ENCODE results near the gene ROBO2. TPM values are rescaled to one million over a fixed set of nuclear protein-coding genes. Genes with fewer than 3 reads are reported as not detected.

The ROBO2 gene
- total RNA-seq, 1 experiment from 2014 or later, result not detected

GRCh38 chr3:77093101-77093500 is 53.2 kb downstream of the ROBO2 start (continued):
- TF ChIP-seq CTCF (IDR thresholded peaks at IDR 0.05 in 2 of 3, conservative IDR thresholded peaks at IDR 0.05 in 1 of 3; ENCODE audit: borderline replicate concordance in 1 of 3, insufficient read depth in 1 of 3, low read depth in 2 of 3, low read length in 2 of 3) (no peak), YY1 (IDR thresholded peaks at IDR 0.05; ENCODE audit: extremely low read depth, insufficient replicate concordance, low read depth, low read length) (no peak), EZH2 (IDR thresholded peaks at IDR 0.05) (no peak), POLR2AphosphoS5 (IDR thresholded peaks at IDR 0.05; ENCODE audit: low read depth, low read length) (no peak), SIN3A (IDR thresholded peaks at IDR 0.05; ENCODE audit: low read depth) (no peak), CEBPB (IDR thresholded peaks at IDR 0.05; ENCODE audit: low read depth) (no peak)

- no peaks in the 10 kb centered on the region for H3K4me1 ChIP-seq (ENCODE audit: control insufficient read depth in 1 of 2, insufficient read depth in 2 of 2, low read length in 2 of 2)
- no peaks in the 10 kb centered on the region for H3K9me2 ChIP-seq (ENCODE audit: insufficient read depth)
- ChIA-PET POLR2A (no interaction called here), CTCF (no interaction called here), RAD21 (ENCODE audit: low non-redundant PET in 1 of 2, low total read pairs in 2 of 2, uncharacterized antibody in 2 of 2, unreplicated experiment in 2 of 2) (no interaction called here)
- no peaks in the 10 kb centered on the region for H4K20me1 ChIP-seq (ENCODE audit: insufficient read depth)
- H3K4me3 ChIP-seq (replicated peaks in 1 of 2; ENCODE audit: low read depth in 1 of 2, low read length in 2 of 2), result no peak overlapping the region
- no peaks in the 10 kb centered on the region for H3K27me3 ChIP-seq (ENCODE audit: insufficient read depth, low read length)
- H3K36me3 ChIP-seq (ENCODE audit: control insufficient read depth in 1 of 2, insufficient read depth in 2 of 2, low read length in 2 of 2), result no peaks in the 10 kb centered on the region
- no peak overlapping the region for H3K4me2 ChIP-seq (ENCODE audit: low read length)
- no TSS peak for BruUV-seq (replicated peaks)
- TF ChIP-seq POLR2AphosphoS5 (IDR thresholded peaks at IDR 0.05; ENCODE audit: low read depth, low read length) (no peak), ELF1 (IDR thresholded peaks at IDR 0.05; ENCODE audit: borderline replicate concordance, low read depth) (no peak), POLR2A (IDR thresholded peaks at IDR 0.05; ENCODE audit: borderline replicate concordance, extremely low read depth, insufficient read depth, insufficient read length) (no peak), JUND (IDR thresholded peaks at IDR 0.05) (no peak), REST (IDR thresholded peaks at IDR 0.05; ENCODE audit: low read depth) (no peak), SIN3A (IDR thresholded peaks at IDR 0.05; ENCODE audit: low read depth) (no peak), SP1 (IDR thresholded peaks at IDR 0.05; ENCODE audit: low read depth) (no peak), MAX (IDR thresholded peaks at IDR 0.05) (no peak), YY1 (IDR thresholded peaks at IDR 0.05; ENCODE audit: extremely low read depth, insufficient replicate concordance, low read depth, low read length) (no peak), CEBPB (IDR thresholded peaks at IDR 0.05; ENCODE audit: low read depth) (no peak), TCF7L2 (IDR thresholded peaks at IDR 0.05; ENCODE audit: borderline replicate concordance, extremely low read depth, insufficient read depth, insufficient read length) (no peak), ZBTB33 (IDR thresholded peaks at IDR 0.05; ENCODE audit: extremely low read depth, insufficient replicate concordance, low read length) (no peak)
- no peak for DNase-seq (ENCODE audit: low read depth, low spot score)
- intact Hi-C loops (cut with micrococcal nuclease), result no loop called here
- no peak overlapping the region for H2AFZ ChIP-seq (ENCODE audit: low read depth, low read length, poor library complexity, severe bottlenecking)
- no peak overlapping the region for H3K27ac ChIP-seq (ENCODE audit: low read depth, low read length)
- no peak for ATAC-seq
- peaks cover 23 to 26% of the 10 kb centered on the region in 2 experiments; a peak in 3 of 4 replicates for H3K9me3 ChIP-seq (ENCODE audit: control insufficient read depth in 1 of 2, insufficient read depth in 1 of 2, low read depth in 1 of 2, low read length in 2 of 2)
- no peaks in the 10 kb centered on the region for H3K79me2 ChIP-seq (ENCODE audit: insufficient read depth, low read length)
- no peak overlapping the region for H3K9ac ChIP-seq (ENCODE audit: low read length)
Observed at GRCh38 chr3:77096145-77096544, 56.2 kb downstream of the ROBO2 start.

All from HCT116 (cell line).